AG08396 (cell line): ENCODE data around the gene ULK4.
"Not testable (repeated sequence)": the region's sequence is repeated elsewhere in the genome, so short reads cannot be mapped to it uniquely, and the experiment has no call there.

Source experiments
- DNase-seq: peaks from one replicate; pipeline ENCODE4 v3.0.0; 2012; ENCODE audit warnings: low spot score, mixed read lengths

The ULK4 gene

GRCh38 chr3:41690766-41691563 is 270.9 kb downstream of the ULK4 start:
- no peak for DNase-seq

- no peak for DNase-seq
Observed at GRCh38 chr3:41688595-41689380, 273.1 kb downstream of the ULK4 start.

GRCh38 chr3:41684797-41685735 is 276.8 kb downstream of the ULK4 start:
- DNase-seq: no peak

- no peak for DNase-seq
Observed at GRCh38 chr3:41683666-41684350, 278.1 kb downstream of the ULK4 start.

GRCh38 chr3:41682996-41683395 is 278.9 kb downstream of the ULK4 start:
- peak; percentile 28 for DNase-seq

GRCh38 chr3:41682382-41682781 is 279.5 kb downstream of the ULK4 start:
- DNase-seq: no peak

GRCh38 chr3:41681479-41681878 is 280.4 kb downstream of the ULK4 start:
- peak; percentile 61 for DNase-seq

- no peak for DNase-seq
Observed at GRCh38 chr3:41679374-41679773, 282.5 kb downstream of the ULK4 start.

GRCh38 chr3:41675102-41675501 is 286.8 kb downstream of the ULK4 start:
- DNase-seq: not testable (repeated sequence)

GRCh38 chr3:41674449-41674848 is 287.5 kb downstream of the ULK4 start:
- DNase-seq: no peak

GRCh38 chr3:41673650-41674049 is 288.3 kb downstream of the ULK4 start:
- no peak for DNase-seq

GRCh38 chr3:41668379-41668778 is 293.5 kb downstream of the ULK4 start:
- no peak for DNase-seq

- DNase-seq: peak; percentile 21
Observed at GRCh38 chr3:41662288-41662687, 299.6 kb downstream of the ULK4 start.

- no peak for DNase-seq
Observed at GRCh38 chr3:41661796-41662195, 300.1 kb downstream of the ULK4 start.

GRCh38 chr3:41660510-41660909 is 301.4 kb downstream of the ULK4 start:
- DNase-seq: no peak

GRCh38 chr3:41653571-41654239 is 308.2 kb downstream of the ULK4 start:
- DNase-seq: no peak

GRCh38 chr3:41652931-41653330 is 309.0 kb downstream of the ULK4 start:
- DNase-seq: no peak

GRCh38 chr3:41652506-41652905 is 309.4 kb downstream of the ULK4 start:
- no peak for DNase-seq

GRCh38 chr3:41651718-41652117 is 310.2 kb downstream of the ULK4 start:
- no peak for DNase-seq

- no peak for DNase-seq
Observed at GRCh38 chr3:41650406-41650805, 311.5 kb downstream of the ULK4 start.

GRCh38 chr3:41649129-41649739 is 312.7 kb downstream of the ULK4 start:
- no peak for DNase-seq
